HG03565 (cell line): ENCODE results near the gene AXIN1.

ENCODE experiments used
- ATAC-seq: cut with Tn5 transposase; IDR thresholded peaks from one replicate; pipeline ENCODE4 v1.9.1; 2021; ENCODE audit warnings: mild to moderate bottlenecking, moderate library complexity; ENCODE audit not compliant: unreplicated experiment

Gene AXIN1

DNA sequence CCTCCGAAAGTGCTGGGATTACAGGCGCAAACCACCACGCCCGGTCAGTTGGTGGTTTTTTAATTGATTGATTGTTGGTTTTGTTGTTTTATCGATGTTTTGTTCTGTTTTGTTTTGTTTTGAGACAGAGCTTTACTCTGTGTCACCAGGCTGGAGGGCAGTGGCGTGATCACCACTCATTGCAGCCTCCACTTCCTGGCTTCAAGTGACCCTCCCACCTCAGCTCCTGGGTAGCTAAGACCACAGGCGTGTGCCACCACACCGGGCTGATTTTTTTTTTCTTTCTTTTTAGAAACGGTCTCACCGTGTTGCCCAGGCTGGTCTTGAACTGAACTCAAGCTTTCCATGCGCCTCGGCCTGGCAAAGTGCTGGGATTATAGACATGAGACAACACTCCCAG lies 105.5 kb downstream of the AXIN1 start:
- ATAC-seq = no peak

DNA sequence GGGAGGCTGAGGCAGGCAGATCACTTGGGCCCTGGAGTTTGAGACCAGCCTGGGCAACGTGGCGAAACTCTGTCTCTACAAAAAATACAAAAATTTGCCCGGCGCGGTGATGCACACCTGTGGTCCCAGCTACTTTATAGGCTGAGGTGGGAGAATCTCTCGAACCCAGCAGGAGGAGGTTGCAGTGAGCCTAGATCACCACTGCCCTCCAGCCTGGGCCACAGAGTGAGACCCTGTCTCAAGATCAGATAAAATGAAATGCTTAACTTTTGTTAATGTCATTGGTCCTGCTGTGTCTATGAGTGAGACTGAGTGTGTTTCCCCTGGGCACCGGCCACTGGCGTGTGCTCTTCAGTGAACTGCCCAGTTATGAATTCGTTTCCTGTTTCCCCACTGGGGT lies 107.4 kb downstream of the AXIN1 start:
- no peak for ATAC-seq

DNA sequence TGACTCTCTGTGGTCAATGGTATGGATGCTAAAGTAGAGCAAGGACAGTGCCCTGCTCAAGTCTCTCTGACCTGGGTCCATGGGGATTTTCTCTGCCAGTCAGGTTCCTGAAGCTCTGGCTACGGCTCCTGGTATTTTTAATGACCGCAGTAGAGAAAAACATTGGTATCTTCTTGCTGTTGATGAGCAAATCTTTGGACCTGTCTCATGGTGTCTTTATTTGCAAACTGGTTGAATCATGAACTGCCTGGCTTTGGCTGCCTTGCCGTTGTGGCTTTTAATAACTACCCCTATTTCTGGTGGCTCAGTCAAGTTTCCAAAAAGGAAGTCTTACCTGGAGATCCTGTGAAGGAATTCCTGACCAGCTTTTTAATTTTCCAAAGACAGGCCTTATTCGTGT lies 109.2 kb downstream of the AXIN1 start:
- ATAC-seq = no peak

DNA sequence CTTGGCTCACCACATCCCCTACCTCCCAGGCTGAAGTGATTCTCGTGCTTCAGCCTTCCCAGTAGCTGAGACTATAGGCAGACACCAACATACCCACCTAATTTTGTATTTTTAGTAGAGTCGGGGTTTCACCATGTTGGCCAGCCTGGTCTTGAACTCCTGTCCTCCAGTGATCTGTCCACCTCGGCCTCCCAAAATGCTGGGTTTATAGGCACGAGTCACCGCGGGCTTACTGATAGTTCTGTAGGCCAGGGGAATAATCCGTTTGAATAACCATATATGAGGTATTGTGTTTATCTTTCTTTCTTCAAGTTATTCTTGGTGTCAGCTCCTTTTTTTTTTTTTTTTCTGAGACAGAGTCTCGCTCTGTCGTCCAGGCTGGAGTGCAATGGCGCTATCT lies 110.2 kb downstream of the AXIN1 start:
- no peak for ATAC-seq

DNA sequence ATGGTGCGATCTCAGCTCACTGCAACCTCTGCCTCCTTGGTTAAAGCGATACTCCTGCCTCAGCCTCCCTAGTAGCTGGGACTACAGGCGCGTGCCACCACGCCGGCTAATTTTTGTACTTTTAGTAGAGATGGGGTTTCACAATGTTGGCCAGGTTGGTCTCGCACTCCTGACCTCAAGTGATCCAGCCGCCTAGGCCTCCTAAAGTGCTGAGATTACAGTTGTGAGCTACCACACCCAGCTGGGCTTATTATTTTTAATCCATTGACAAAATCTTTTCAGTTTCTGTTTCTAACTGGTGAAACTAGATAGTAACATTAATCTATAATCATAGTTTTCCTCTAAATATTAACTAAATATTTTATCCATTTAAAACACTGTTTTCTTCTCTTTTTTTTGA lies 112.0 kb downstream of the AXIN1 start:
- no peak for ATAC-seq

DNA sequence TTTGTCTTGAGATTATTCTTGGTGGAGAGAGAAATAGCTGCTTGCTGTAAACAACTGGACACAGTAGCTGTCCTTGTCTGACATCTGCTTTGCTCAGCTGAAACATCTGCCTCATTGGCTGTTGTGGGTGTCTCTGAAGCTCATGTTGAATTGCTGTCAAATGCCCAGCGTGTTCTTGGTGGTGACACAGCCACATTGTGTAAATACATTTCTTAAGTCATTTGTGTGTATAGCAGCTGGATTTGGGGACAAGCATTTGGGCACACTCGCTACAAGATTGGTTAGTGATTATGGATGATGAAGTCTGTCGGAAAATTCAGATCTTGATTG lies 112.6 kb downstream of the AXIN1 start:
- no peak for ATAC-seq
